ENCODE results near the gene FILIP1L.

FILIP1L gene

DNA sequence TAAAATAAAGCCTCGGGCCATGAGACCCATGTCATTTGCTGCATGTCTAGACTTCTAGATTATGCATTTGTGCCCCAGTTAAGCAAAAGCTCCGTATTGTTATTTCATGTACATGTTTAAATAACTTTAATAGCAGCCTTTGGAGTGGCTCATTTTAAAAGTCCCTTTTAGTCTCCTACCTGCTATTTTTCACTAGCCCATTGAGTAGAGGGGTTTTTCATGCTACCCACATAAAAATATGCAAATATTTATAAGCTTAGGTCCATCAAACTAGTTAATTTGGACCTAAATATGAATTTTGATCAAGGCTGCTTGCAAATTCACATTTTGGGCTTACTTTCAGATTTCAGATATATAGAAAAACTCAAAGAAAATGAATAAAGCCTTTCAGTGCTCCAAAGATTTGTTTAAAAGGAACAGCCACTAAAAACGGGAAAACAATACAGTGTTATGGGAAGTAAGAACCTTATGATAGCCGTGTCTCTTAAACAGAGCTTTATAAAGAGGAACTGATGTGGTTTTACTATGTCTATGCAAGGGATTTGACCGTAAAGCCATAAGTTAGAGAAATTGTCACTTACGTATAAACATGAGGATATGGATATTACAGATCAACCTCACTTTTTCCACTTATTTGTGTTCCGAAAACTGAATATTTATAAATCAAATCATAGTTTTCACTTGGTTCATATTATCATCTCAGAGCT lies 30.0 kb downstream of the FILIP1L start:
- no peaks in the 10 kb centered on the region for H3K9me3 ChIP-seq (ENCODE audit: insufficient read depth, low read depth, low read length)
- H3K4me1 ChIP-seq (ENCODE audit: insufficient read depth, low read length, poor library complexity, severe bottlenecking) = peaks cover 2% of the 10 kb centered on the region
- H3K9ac ChIP-seq (ENCODE audit: low read depth, low read length, poor library complexity, severe bottlenecking) = no peak overlapping the region
- H3K9me2 ChIP-seq (replicated peaks; ENCODE audit: low read depth, low read length) = no peaks in the 10 kb centered on the region; the same call in 1 of the 2 replicates
- no peaks in the 10 kb centered on the region for H3F3A ChIP-seq (ENCODE audit: low read depth)
- no peak overlapping the region for H3K4me3 ChIP-seq (ENCODE audit: low read length, poor library complexity, severe bottlenecking)
- no peaks in the 10 kb centered on the region for H4K20me1 ChIP-seq (ENCODE audit: insufficient read depth, low read length, poor library complexity, severe bottlenecking)
- H3K27me3 ChIP-seq (ENCODE audit: insufficient read depth, low read length, poor library complexity, severe bottlenecking) = no peaks in the 10 kb centered on the region
- H2AFZ ChIP-seq (ENCODE audit: low read length) = no peak overlapping the region
- no peak for TF ChIP-seq EZH2phosphoT487 (IDR thresholded peaks at IDR 0.05; ENCODE audit: borderline replicate concordance)
- TF ChIP-seq CTCF (conservative IDR thresholded peaks at IDR 0.05; ENCODE audit: low read length) = no peak
- H3K36me3 ChIP-seq (ENCODE audit: insufficient read depth, low read length) = no peaks in the 10 kb centered on the region
- no peak overlapping the region for H3K4me2 ChIP-seq (ENCODE audit: low read depth, low read length, poor library complexity, severe bottlenecking)
- no peaks in the 10 kb centered on the region for H3K79me2 ChIP-seq (ENCODE audit: insufficient read depth, low read length)

DNA sequence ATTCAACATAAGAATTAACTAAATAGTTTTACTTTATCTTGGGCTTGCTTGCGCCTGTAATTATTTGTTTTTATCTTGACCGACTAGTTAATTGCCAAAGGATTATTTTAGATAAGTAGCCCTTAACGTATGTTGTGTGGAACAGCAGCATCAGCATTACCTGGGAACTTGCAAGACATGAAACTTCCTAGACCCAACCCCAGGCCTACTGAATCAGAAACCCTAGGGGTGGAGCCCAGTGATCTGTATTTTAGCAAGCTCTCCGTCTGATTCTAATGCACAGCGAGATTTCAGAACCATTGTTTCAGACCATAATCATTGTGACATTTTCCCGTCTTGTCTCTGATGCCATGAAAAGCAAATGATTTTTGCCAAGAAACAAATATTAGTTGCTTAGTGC lies 31.1 kb downstream of the FILIP1L start:
- Histone ChIP-seq H3K4me2 (ENCODE audit: low read depth, low read length, poor library complexity, severe bottlenecking) (no peak overlapping the region), H2AFZ (ENCODE audit: low read length) (no peak overlapping the region), H3K4me3 (ENCODE audit: low read length, poor library complexity, severe bottlenecking) (no peak overlapping the region), H3K4me1 (ENCODE audit: insufficient read depth, low read length, poor library complexity, severe bottlenecking) (peaks cover 2% of the 10 kb centered on the region), H3F3A (ENCODE audit: low read depth) (no peaks in the 10 kb centered on the region), H3K36me3 (ENCODE audit: insufficient read depth, low read length) (no peaks in the 10 kb centered on the region), H3K79me2 (ENCODE audit: insufficient read depth, low read length) (no peaks in the 10 kb centered on the region), H3K9me3 (ENCODE audit: insufficient read depth, low read depth, low read length) (no peaks in the 10 kb centered on the region), H3K9me2 (replicated peaks; ENCODE audit: low read depth, low read length) (no peaks in the 10 kb centered on the region; the same call in 1 of the 2 replicates), H3K9ac (ENCODE audit: low read depth, low read length, poor library complexity, severe bottlenecking) (no peak overlapping the region), H4K20me1 (ENCODE audit: insufficient read depth, low read length, poor library complexity, severe bottlenecking) (no peaks in the 10 kb centered on the region), H3K27me3 (ENCODE audit: insufficient read depth, low read length, poor library complexity, severe bottlenecking) (no peaks in the 10 kb centered on the region)
- TF ChIP-seq EZH2phosphoT487 (IDR thresholded peaks at IDR 0.05; ENCODE audit: borderline replicate concordance) (no peak), CTCF (conservative IDR thresholded peaks at IDR 0.05; ENCODE audit: low read length) (no peak)

DNA sequence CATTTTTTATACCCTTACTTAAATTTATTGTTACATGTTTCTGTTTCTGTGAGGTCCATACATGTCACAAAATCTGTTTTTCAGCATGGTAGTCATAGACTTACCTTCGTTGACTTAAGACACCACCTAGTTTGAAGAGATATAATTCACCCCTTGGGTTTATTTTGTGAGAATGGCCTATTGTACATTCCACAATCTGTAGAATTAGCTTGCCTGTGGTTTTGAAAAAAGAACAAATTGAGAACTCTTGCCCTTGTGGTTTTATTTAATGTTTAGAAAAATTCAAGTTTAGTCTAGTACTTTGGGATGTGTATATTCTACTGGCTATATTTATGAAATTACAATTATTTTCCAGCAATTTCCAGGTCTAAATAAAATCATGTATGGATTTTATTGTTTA lies 31.6 kb downstream of the FILIP1L start:
- no peaks in the 10 kb centered on the region for H3F3A ChIP-seq (ENCODE audit: low read depth)
- H3K27me3 ChIP-seq (ENCODE audit: insufficient read depth, low read length, poor library complexity, severe bottlenecking) = no peaks in the 10 kb centered on the region
- no peaks in the 10 kb centered on the region; the same call in 1 of the 2 replicates for H3K9me2 ChIP-seq (replicated peaks; ENCODE audit: low read depth, low read length)
- no peak overlapping the region for H3K4me3 ChIP-seq (ENCODE audit: low read length, poor library complexity, severe bottlenecking)
- H2AFZ ChIP-seq (ENCODE audit: low read length) = no peak overlapping the region
- TF ChIP-seq EZH2phosphoT487 (IDR thresholded peaks at IDR 0.05; ENCODE audit: borderline replicate concordance) (no peak), CTCF (conservative IDR thresholded peaks at IDR 0.05; ENCODE audit: low read length) (no peak)
- no peaks in the 10 kb centered on the region for H4K20me1 ChIP-seq (ENCODE audit: insufficient read depth, low read length, poor library complexity, severe bottlenecking)
- no peaks in the 10 kb centered on the region for H3K9me3 ChIP-seq (ENCODE audit: insufficient read depth, low read depth, low read length)
- H3K4me1 ChIP-seq (ENCODE audit: insufficient read depth, low read length, poor library complexity, severe bottlenecking) = peaks cover 2% of the 10 kb centered on the region
- H3K79me2 ChIP-seq (ENCODE audit: insufficient read depth, low read length) = no peaks in the 10 kb centered on the region
- H3K36me3 ChIP-seq (ENCODE audit: insufficient read depth, low read length) = no peaks in the 10 kb centered on the region
- H3K9ac ChIP-seq (ENCODE audit: low read depth, low read length, poor library complexity, severe bottlenecking) = no peak overlapping the region
- H3K4me2 ChIP-seq (ENCODE audit: low read depth, low read length, poor library complexity, severe bottlenecking) = no peak overlapping the region

Data from Loucy (cell line).